NB4 (cell line): Measurements from ENCODE around the gene NKIRAS1.

Source experiments
- DNase-seq: peaks from one replicate; pipeline ENCODE4 v3.0.0; 2010; ENCODE audit warnings: low read depth
- H3K4me3 ChIP-seq: one replicate; pipeline ENCODE4 v1.5.1; 2011; ENCODE audit warnings: mild to moderate bottlenecking, low read depth, low read length, moderate library complexity
- CTCF ChIP-seq: IDR thresholded peaks from one replicate; pipeline ENCODE4 v1.5.1; 2012; ENCODE audit warnings: low read depth, low read length
- MAX ChIP-seq: IDR thresholded peaks from 2 replicates; pipeline ENCODE4 v1.6.1; 2011; ENCODE audit warnings: low read depth, low read length
- MYC ChIP-seq: IDR thresholded peaks from 2 replicates; pipeline ENCODE4 v1.6.1; 2011; ENCODE audit warnings: low read depth, low read length
- POLR2A ChIP-seq: IDR thresholded peaks from 2 replicates; pipeline ENCODE4 v1.6.1; 2011; ENCODE audit warnings: mild to moderate bottlenecking; ENCODE audit not compliant: insufficient read length; ENCODE audit errors: extremely low read depth

The NKIRAS1 gene

GRCh38 chr3:23880703-23881339 lies 36.0 kb downstream of the NKIRAS1 start:
- no peak for TF ChIP-seq CTCF
- no peak for TF ChIP-seq POLR2A
- no peak for TF ChIP-seq MYC
- no peak for DNase-seq
- H3K4me3 ChIP-seq: no peak overlapping the region

GRCh38 chr3:23879485-23879884 lies 37.3 kb downstream of the NKIRAS1 start:
- no peak overlapping the region for H3K4me3 ChIP-seq
- DNase-seq: no peak
- TF ChIP-seq MAX: no peak
- TF ChIP-seq CTCF: no peak
- no peak for TF ChIP-seq MYC
- no peak for TF ChIP-seq POLR2A

- peak; percentile 91 for DNase-seq
- H3K4me3 ChIP-seq: no peak overlapping the region
- TF ChIP-seq POLR2A (no peak), MYC (0 out of 2 replicates have a peak, but pooled peaks have one; percentile 24), CTCF (no peak), MAX (peak; percentile 30; the same call in 1 of the 2 replicates)
These were observed 39.3 kb downstream of the NKIRAS1 start for GRCh38 chr3:23877329-23877980.

GRCh38 chr3:23876923-23877322 lies 39.9 kb downstream of the NKIRAS1 start:
- no peak overlapping the region for H3K4me3 ChIP-seq
- DNase-seq: no peak
- TF ChIP-seq MYC: no peak
- no peak for TF ChIP-seq POLR2A
- no peak for TF ChIP-seq CTCF
- TF ChIP-seq MAX: no peak

GRCh38 chr3:23875113-23875725 lies 41.6 kb downstream of the NKIRAS1 start:
- DNase-seq: no peak
- TF ChIP-seq MYC (no peak), POLR2A (no peak), MAX (no peak)
- no peak overlapping the region for H3K4me3 ChIP-seq

GRCh38 chr3:23874359-23875112 lies 42.3 kb downstream of the NKIRAS1 start:
- TF ChIP-seq POLR2A: no peak
- TF ChIP-seq CTCF: no peak
- no peak for TF ChIP-seq MAX
- TF ChIP-seq MYC: no peak
- no peak overlapping the region for H3K4me3 ChIP-seq
- no peak for DNase-seq
